ENCODE results near the gene GAB2. TPM values are rescaled to one million over a fixed set of nuclear protein-coding genes. Genes with fewer than 3 reads are reported as not detected.
A peak's percentile ranks its signal among the peaks of the same experiment; 100 is the strongest.

Gene GAB2
- total RNA-seq, 4 donors from 2014 or later, result 18.0 to 42.4 (median 26.0) TPM

DNA sequence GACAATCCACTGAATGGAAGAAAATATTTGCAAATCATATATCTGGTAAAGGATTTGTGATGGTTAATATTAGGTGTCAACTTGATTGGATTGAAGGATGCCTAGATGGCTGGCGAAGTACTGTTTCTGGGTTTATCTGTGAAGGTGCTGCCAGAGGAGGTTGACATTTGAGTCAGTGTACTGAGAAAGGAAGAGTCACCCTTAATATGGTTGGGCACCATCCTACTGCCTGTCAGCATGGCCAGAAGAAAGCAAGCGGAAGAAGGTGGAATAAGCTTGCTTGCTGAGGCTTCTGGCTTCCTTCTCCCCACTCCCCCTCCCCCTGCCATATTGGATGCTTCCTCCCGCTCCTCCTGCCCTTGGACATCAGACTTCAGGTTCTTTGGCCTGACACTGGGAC lies 101.9 kb downstream of the GAB2 start:
- peaks cover 60 to 69% (median 65%) of the 10 kb centered on the region in 4 donors for H3K4me1 ChIP-seq
- intact Hi-C loops (cut with DNase I), result no loop called here

DNA sequence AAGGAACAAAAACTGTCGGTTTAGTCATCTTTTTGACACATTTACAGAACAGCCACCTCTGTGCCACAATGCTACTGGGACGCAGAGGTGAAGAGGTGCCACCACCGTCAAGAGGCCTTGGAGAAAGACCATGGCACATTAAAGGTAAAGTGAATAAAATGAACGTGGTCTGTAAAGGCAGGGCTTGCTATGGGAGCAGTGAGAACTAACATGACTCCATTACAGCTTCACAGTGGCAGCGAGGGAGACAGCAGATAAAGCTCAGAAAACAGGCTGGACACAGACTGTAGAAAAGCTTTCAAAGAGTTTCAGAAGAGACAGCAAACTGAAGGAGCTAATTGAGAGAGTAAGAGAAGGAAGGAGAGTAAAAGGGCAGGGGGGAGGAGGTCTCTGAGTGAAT lies 102.9 kb downstream of the GAB2 start:
- Histone ChIP-seq H3K36me3 (no peaks in the 10 kb centered on the region), H3K4me3 (no peak overlapping the region), H3K4me1 (peaks cover 59 to 70% (median 67%) of the 10 kb centered on the region in 4 donors), H3K27ac (replicated peaks in 1 of 4) (no peak overlapping the region), H3K9me3 (no peaks in the 10 kb centered on the region), H3K27me3 (no peaks in the 10 kb centered on the region)
- intact Hi-C loops (cut with DNase I), result loop anchor here (5.0 kb wide), 1 partner anchor 103 kb away; the partner anchor contains the start of gene GAB2
- WGBS, result 68% methylated on average over 5 of the region's 5 CpGs
- TF ChIP-seq, protein P1, sequence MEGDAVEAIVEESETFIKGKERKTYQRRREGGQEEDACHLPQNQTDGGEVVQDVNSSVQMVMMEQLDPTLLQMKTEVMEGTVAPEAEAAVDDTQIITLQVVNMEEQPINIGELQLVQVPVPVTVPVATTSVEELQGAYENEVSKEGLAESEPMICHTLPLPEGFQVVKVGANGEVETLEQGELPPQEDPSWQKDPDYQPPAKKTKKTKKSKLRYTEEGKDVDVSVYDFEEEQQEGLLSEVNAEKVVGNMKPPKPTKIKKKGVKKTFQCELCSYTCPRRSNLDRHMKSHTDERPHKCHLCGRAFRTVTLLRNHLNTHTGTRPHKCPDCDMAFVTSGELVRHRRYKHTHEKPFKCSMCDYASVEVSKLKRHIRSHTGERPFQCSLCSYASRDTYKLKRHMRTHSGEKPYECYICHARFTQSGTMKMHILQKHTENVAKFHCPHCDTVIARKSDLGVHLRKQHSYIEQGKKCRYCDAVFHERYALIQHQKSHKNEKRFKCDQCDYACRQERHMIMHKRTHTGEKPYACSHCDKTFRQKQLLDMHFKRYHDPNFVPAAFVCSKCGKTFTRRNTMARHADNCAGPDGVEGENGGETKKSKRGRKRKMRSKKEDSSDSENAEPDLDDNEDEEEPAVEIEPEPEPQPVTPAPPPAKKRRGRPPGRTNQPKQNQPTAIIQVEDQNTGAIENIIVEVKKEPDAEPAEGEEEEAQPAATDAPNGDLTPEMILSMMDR (IDR thresholded peaks at IDR 0.05), result no peak
- TF ChIP-seq POLR2A (IDR thresholded peaks at IDR 0.05; ENCODE audit: low read depth) (no peak), EP300 (IDR thresholded peaks at IDR 0.05) (no peak), POLR2AphosphoS5 (IDR thresholded peaks at IDR 0.05) (no peak)
- DNase-seq (ENCODE audit: extremely low spot score), result no peak

More for the DNA sequence above, 101.9 kb downstream of the GAB2 start:
- no peaks in the 10 kb centered on the region for H3K27me3 ChIP-seq
- WGBS, result 91% methylated on average over 3 of the region's 3 CpGs
- TF ChIP-seq POLR2A (IDR thresholded peaks at IDR 0.05; ENCODE audit: low read depth) (no peak), POLR2AphosphoS5 (IDR thresholded peaks at IDR 0.05) (no peak), EP300 (IDR thresholded peaks at IDR 0.05) (no peak)
- TF ChIP-seq, protein P1 (IDR thresholded peaks at IDR 0.05), result no peak
- no peaks in the 10 kb centered on the region for H3K36me3 ChIP-seq
- no peaks in the 10 kb centered on the region for H3K9me3 ChIP-seq
- no peak overlapping the region for H3K27ac ChIP-seq (replicated peaks in 1 of 4)
- no peak overlapping the region for H3K4me3 ChIP-seq
- no peak for DNase-seq (ENCODE audit: extremely low spot score)

DNA sequence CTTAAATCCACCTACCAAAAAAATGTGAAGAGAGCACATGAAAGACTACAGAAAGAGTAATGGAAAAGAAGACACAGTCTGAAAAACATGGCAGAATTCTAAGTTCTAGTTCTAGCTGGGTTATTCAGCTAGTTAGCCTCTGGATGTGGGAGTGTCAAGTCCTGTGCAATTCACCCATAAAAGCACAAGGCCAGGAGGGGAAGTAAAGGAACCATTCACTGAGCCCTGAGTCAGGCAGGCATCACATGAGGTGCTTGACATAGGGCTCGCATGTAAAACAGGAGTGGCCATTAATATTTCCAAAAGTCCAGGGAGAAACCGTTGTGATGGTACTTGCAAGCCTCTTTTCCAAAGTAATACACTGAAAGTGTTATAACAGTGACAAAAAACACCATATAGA lies 103.7 kb downstream of the GAB2 start:
- Histone ChIP-seq H3K36me3 (no peaks in the 10 kb centered on the region), H3K9me3 (no peaks in the 10 kb centered on the region), H3K4me1 (peaks cover 50 to 67% (median 63%) of the 10 kb centered on the region in 4 donors), H3K27me3 (no peaks in the 10 kb centered on the region), H3K4me3 (no peak overlapping the region), H3K27ac (replicated peaks in 1 of 4) (no peak overlapping the region)
- WGBS, result 78% methylated on average over 2 of the region's 2 CpGs
- no peak for DNase-seq (ENCODE audit: extremely low spot score)
- no peak for TF ChIP-seq POLR2A (IDR thresholded peaks at IDR 0.05; ENCODE audit: low read depth)
- intact Hi-C loops (cut with DNase I), result loop anchor here (5.0 kb wide), 1 partner anchor 103 kb away; the partner anchor contains the start of gene GAB2

DNA sequence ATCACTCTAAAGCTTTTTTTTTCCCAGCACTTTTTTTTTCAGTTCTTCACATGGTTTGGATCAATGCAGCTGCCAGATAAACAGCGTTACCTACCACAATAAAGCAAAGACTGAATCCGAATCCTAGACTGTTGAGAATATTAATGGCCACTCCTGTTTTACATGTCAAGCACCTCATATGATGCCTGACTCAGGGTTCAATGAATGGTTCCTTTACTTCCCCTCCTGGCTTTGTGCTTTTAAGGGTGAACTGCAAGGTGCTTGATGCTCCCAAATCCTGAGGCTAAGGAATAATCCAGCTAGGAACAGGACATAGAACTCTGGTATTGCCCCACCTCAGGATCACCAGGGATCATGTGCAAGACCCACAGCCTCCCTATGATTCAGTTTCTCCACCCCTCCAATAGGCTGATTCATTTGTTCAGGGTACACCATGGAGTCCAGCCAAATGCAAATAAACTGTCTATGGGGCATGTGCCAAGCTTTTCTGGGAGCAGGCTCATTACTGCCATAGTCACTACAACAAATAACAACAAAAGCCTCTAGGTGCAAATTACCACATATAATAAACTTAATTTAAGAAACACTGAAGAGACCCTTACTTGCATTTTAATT lies 104.3 kb downstream of the GAB2 start:
- no peak for DNase-seq (ENCODE audit: extremely low spot score)
- Histone ChIP-seq H3K4me1 (peaks cover 44 to 61% (median 56%) of the 10 kb centered on the region in 4 donors), H3K4me3 (no peak overlapping the region), H3K9me3 (no peaks in the 10 kb centered on the region), H3K36me3 (no peaks in the 10 kb centered on the region), H3K27me3 (no peaks in the 10 kb centered on the region), H3K27ac (replicated peaks in 1 of 4) (peak overlapping the region in 1 of 4 donors; percentile 22)
- 85% methylated on average over 2 of the region's 2 CpGs for WGBS
- intact Hi-C loops (cut with DNase I), result loop anchor here (5.0 kb wide), 1 partner anchor 104 kb away; the partner anchor contains the start of gene GAB2
- TF ChIP-seq POLR2A (IDR thresholded peaks at IDR 0.05; ENCODE audit: low read depth) (no peak), POLR2AphosphoS5 (IDR thresholded peaks at IDR 0.05) (peak; percentile 41 to 63)
- TF ChIP-seq, protein P1 (IDR thresholded peaks at IDR 0.05), result no peak

DNA sequence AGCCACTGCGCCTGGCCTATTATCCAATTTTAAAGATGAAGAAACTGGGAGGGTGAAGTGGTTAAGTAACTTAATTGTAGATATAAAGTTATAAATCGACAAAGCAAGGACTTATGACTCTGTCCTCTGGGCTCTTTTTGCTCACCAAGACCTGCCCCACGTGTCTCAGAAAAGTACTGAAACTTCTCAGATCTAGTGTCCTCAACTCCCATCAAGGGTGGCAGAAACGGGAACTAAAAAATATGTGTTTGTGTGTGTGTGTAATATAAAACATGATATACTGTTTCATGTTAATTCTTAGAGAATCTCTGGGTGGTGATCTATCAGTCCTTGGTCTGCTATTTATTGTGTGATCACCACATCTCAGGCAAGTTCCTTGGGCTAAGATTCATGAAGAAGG lies 104.9 kb downstream of the GAB2 start:
- intact Hi-C loops (cut with DNase I), result loop anchor here (5.0 kb wide), 1 partner anchor 105 kb away; the partner anchor contains the start of gene GAB2
- TF ChIP-seq POLR2A (IDR thresholded peaks at IDR 0.05; ENCODE audit: low read depth) (no peak), POLR2AphosphoS5 (IDR thresholded peaks at IDR 0.05) (no peak), EP300 (IDR thresholded peaks at IDR 0.05) (no peak)
- TF ChIP-seq, protein P1 (IDR thresholded peaks at IDR 0.05), result no peak

More for the DNA sequence above, 104.9 kb downstream of the GAB2 start:
- Histone ChIP-seq H3K4me1 (peaks cover 38 to 56% (median 51%) of the 10 kb centered on the region in 4 donors), H3K36me3 (no peaks in the 10 kb centered on the region), H3K9me3 (no peaks in the 10 kb centered on the region), H3K27me3 (no peaks in the 10 kb centered on the region), H3K4me3 (no peak overlapping the region), H3K27ac (replicated peaks in 1 of 4) (no peak overlapping the region)
- DNase-seq (ENCODE audit: extremely low spot score), result no peak
- 79% methylated on average over 4 of the region's 4 CpGs for WGBS
